Vagina (tissue), 2 donors: ENCODE data around the gene FBXO17. TPM values are rescaled to one million over a fixed set of nuclear protein-coding genes. Genes with fewer than 3 reads are reported as not detected.

Experiments used
- DNase-seq, 2 donors: peaks; one replicate each; pipeline ENCODE4 v3.0.0-alpha.2; 2017; ENCODE audit errors: extremely low spot score in 2 of 2
- H3K27ac ChIP-seq: fragments of 200-600 bp; sonication (generic); one replicate; pipeline ENCODE4 v1.5.1; 2019
- H3K27me3 ChIP-seq: fragments of 200-600 bp; sonication (generic); one replicate; pipeline ENCODE4 v1.5.1; 2019
- H3K36me3 ChIP-seq, 2 donors: fragments of 200-600 bp; sonication (generic); one replicate each; pipeline ENCODE4 v1.5.1; 2017 to 2019
- H3K4me1 ChIP-seq: fragments of 200-600 bp; sonication (generic); one replicate; pipeline ENCODE4 v1.5.1; 2019
- H3K4me3 ChIP-seq, 2 donors: fragments of 200-600 bp; sonication (generic); 1 replicate in 1 of 2; 2 replicates in 1 of 2; pipeline ENCODE4 v1.5.1; 2016 to 2019
- H3K9me3 ChIP-seq: fragments of 200-600 bp; sonication (generic); one replicate; pipeline ENCODE4 v1.5.1; 2019
- CTCF ChIP-seq, 3 experiments: fragments of 450-650 bp in 2 of 3; fragments of 200-600 bp in 1 of 3; sonication (generic) in 1 of 3; IDR thresholded peaks; one replicate each; pipeline ENCODE4 v1.5.1; 2017 to 2019; ENCODE audit warnings: antibody characterized with exemption in 3 of 3, mild to moderate bottlenecking in 2 of 3, moderate library complexity in 2 of 3
- POLR2A ChIP-seq, 2 donors: fragments of 450-650 bp; IDR thresholded peaks; one replicate each; pipeline ENCODE4 v1.6.1; 2017; ENCODE audit warnings: antibody characterized with exemption in 2 of 2, mild to moderate bottlenecking in 2 of 2, moderate library complexity in 2 of 2
- POLR2AphosphoS5 ChIP-seq, 2 donors: sonication (generic); formaldehyde crosslinking; IDR thresholded peaks; one replicate each; pipeline ENCODE4 v1.9.0; 2017; ENCODE audit warnings: antibody characterized with exemption in 2 of 2, mild to moderate bottlenecking in 2 of 2, low read depth in 1 of 2; ENCODE audit not compliant: insufficient read depth in 1 of 2
- intact Hi-C: fragments of 100-400 bp; cut with DNase I; formaldehyde crosslinking; loops from one replicate; pipeline ENCODE4 v1.15.1; 2023
- total RNA-seq: library from RNA; depleted of rRNA; stranded (reverse); fragments of >200 nt; gene quantifications from one replicate; pipeline ENCODE4 v1.2.3, GENCODE V29; 2016

Gene FBXO17, protein sequence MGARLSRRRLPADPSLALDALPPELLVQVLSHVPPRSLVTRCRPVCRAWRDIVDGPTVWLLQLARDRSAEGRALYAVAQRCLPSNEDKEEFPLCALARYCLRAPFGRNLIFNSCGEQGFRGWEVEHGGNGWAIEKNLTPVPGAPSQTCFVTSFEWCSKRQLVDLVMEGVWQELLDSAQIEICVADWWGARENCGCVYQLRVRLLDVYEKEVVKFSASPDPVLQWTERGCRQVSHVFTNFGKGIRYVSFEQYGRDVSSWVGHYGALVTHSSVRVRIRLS
- total RNA-seq: 44.0 TPM

GRCh38 chr19:38975214-38975860 is at the start of gene FBXO17:
FBXO17 (minus strand) TSS chr19:38975742; CDS start chr19:38950319, 25,423 bp downstream.
- peak within 1 kb of the TSS; percentile 95 for H3K27ac ChIP-seq
- H3K9me3 ChIP-seq: no peaks in the 10 kb centered on the region
- TF ChIP-seq POLR2AphosphoS5 (IDR thresholded peaks at IDR 0.05; ENCODE audit: insufficient read depth in 1 of 2, low read depth in 1 of 2): peak in 1 of 2 donors; percentile 65
- no peak for TF ChIP-seq POLR2A (IDR thresholded peaks at IDR 0.05)
- peak in 1 of 3 experiments; percentile 21 for TF ChIP-seq CTCF (IDR thresholded peaks at IDR 0.05)
- intact Hi-C loops: no loop called here
- no peaks in the 10 kb centered on the region for H3K36me3 ChIP-seq
- H3K4me3 ChIP-seq: peak within 1 kb of the TSS; percentile 52 to 64
- no peaks in the 10 kb centered on the region for H3K27me3 ChIP-seq
- peaks cover 36% of the 10 kb centered on the region for H3K4me1 ChIP-seq
- DNase-seq: no peak

DNA sequence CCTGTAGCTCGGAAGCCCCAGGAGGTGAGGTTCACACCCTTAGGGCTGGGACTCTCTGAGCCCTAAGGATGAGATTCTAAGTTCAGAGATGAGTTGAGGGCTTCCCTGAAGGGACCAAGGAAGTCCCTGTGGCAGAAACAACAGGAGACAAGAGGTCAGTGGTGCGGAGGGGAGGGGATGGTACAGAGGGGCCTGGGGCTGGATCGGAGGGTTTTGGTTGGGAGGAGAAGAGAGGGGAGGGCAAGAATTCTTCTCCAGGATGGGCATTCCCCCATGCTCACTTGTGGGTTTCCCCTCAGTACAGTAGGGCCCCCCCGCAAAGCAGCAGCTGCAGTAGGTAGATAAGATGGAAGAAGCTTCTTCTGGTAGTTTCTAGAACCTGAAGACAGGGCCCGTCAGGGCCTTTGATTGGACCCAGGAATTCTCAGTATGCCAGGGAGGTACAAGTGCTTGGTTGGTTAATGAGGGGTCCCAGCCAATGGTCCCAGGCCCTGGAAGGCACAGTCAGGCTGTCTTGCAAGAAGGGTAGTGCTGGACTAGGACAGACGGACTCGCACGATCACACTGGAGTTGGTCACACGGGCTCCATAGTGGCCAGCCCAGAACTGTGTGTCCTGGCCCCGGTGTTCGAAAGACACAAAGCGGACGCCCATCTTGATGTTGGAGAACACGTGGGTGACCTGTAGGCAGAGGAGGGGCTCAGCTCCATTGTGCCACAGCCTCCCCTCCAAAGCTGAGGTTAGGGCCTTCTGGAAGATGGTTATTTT is 49.5 kb upstream of the FBXO17 start:
- Histone ChIP-seq H3K4me3 (no peak overlapping the region), H3K4me1 (no peaks in the 10 kb centered on the region), H3K27me3 (no peaks in the 10 kb centered on the region), H3K9me3 (no peaks in the 10 kb centered on the region), H3K27ac (no peak overlapping the region), H3K36me3 (peaks cover 0 to 18% of the 10 kb centered on the region in 2 donors)
- TF ChIP-seq CTCF (IDR thresholded peaks at IDR 0.05): no peak
- TF ChIP-seq POLR2AphosphoS5 (IDR thresholded peaks at IDR 0.05; ENCODE audit: insufficient read depth in 1 of 2, low read depth in 1 of 2): no peak
- TF ChIP-seq POLR2A (IDR thresholded peaks at IDR 0.05): no peak
- DNase-seq: no peak
- intact Hi-C loops: no loop called here

- H3K27me3 ChIP-seq: no peaks in the 10 kb centered on the region
- DNase-seq: no peak
- TF ChIP-seq POLR2AphosphoS5 (IDR thresholded peaks at IDR 0.05; ENCODE audit: insufficient read depth in 1 of 2, low read depth in 1 of 2): no peak
- no peak for TF ChIP-seq POLR2A (IDR thresholded peaks at IDR 0.05)
- TF ChIP-seq CTCF (IDR thresholded peaks at IDR 0.05): no peak
- no peaks in the 10 kb centered on the region for H3K9me3 ChIP-seq
- H3K27ac ChIP-seq: no peak overlapping the region
- H3K36me3 ChIP-seq: peaks cover 0 to 5% of the 10 kb centered on the region in 2 donors
- intact Hi-C loops: no loop called here
- H3K4me3 ChIP-seq: no peak overlapping the region
- H3K4me1 ChIP-seq: no peaks in the 10 kb centered on the region
Observed at GRCh38 chr19:39021063-39021462, 45.5 kb upstream of the FBXO17 start.

- Histone ChIP-seq H3K27me3 (no peaks in the 10 kb centered on the region), H3K27ac (no peak overlapping the region), H3K4me3 (no peak overlapping the region), H3K4me1 (no peaks in the 10 kb centered on the region), H3K9me3 (no peaks in the 10 kb centered on the region), H3K36me3 (no peaks in the 10 kb centered on the region)
- no peak for DNase-seq
- intact Hi-C loops: no loop called here
- TF ChIP-seq CTCF (IDR thresholded peaks at IDR 0.05): no peak
- TF ChIP-seq POLR2AphosphoS5 (IDR thresholded peaks at IDR 0.05; ENCODE audit: insufficient read depth in 1 of 2, low read depth in 1 of 2): no peak
- TF ChIP-seq POLR2A (IDR thresholded peaks at IDR 0.05): no peak
Observed at GRCh38 chr19:39017646-39018045, 42.1 kb upstream of the FBXO17 start.
